IMR-90 (cell line): Measurements from ENCODE around the gene FXR2. TPM values are rescaled to one million over a fixed set of nuclear protein-coding genes. Genes with fewer than 3 reads are reported as not detected.

Source experiments
- ATAC-seq: fragments of 200-7000 bp; cut with Tn5 transposase; 2 replicates; pipeline ENCODE4 v1.9.1; 2020; ENCODE audit warnings: low read depth, mild to moderate bottlenecking, moderate library complexity
- BruUV-seq: library from RNA; stranded (reverse); fragments of 400-500 nt; replicated peaks from 2 replicates; lab custom pipeline; 2021; lab: Mats Ljungman, UMichigan
- CTCF ChIA-PET: fragments of 300-600 bp; formaldehyde crosslinking; extraction: SDS; loops from one replicate; lab custom pipeline; 2021; ENCODE audit warnings: antibody characterized with exemption; lab: Yijun Ruan, JAX
- POLR2A ChIA-PET: fragments of 300-600 bp; sonication (Branson Sonifier 250); formaldehyde crosslinking; loops from one replicate; lab custom pipeline; 2022; ENCODE audit warnings: antibody characterized with exemption; ENCODE audit not compliant: unreplicated experiment; lab: Charles Lee
- DNase-seq: peaks from one replicate; pipeline ENCODE4 v3.0.0; 2013
- H2AFZ ChIP-seq: replicated peaks from 2 replicates; pipeline ENCODE3; 2013; ENCODE audit warnings: low read length, mild to moderate bottlenecking; ENCODE audit not compliant: poor library complexity
- H2AK5ac ChIP-seq: 2 replicates; pipeline ENCODE4 v1.6.1; 2013; ENCODE audit warnings: low read depth, low read length, inconsistent platforms
- H2AK9ac ChIP-seq: replicated peaks from 2 replicates; pipeline ENCODE3; 2013; ENCODE audit warnings: mild to moderate bottlenecking, low read depth, low read length, moderate library complexity; ENCODE audit not compliant: poor library complexity
- H2BK120ac ChIP-seq: 2 replicates; pipeline ENCODE4 v1.6.1; 2013; ENCODE audit warnings: low read depth, low read length, inconsistent platforms
- H2BK15ac ChIP-seq: 3 replicates; pipeline ENCODE4 v1.6.1; 2013; ENCODE audit warnings: low read depth, low read length, inconsistent platforms
- H2BK20ac ChIP-seq: 2 replicates; pipeline ENCODE4 v1.6.1; 2013; ENCODE audit warnings: low read depth, mild to moderate bottlenecking, inconsistent platforms, low read length, moderate library complexity
- H2BK5ac ChIP-seq: 2 replicates; pipeline ENCODE4 v1.6.1; 2013; ENCODE audit warnings: mild to moderate bottlenecking, low read depth, low read length, inconsistent platforms; ENCODE audit not compliant: poor library complexity, severe bottlenecking
- H3K14ac ChIP-seq: replicated peaks from 2 replicates; pipeline ENCODE4 v1.6.1; 2013; ENCODE audit warnings: low read depth, low read length, inconsistent platforms
- H3K18ac ChIP-seq: 2 replicates; pipeline ENCODE4 v1.6.1; 2013; ENCODE audit warnings: low read depth, low read length, control low read depth
- H3K23ac ChIP-seq: 2 replicates; pipeline ENCODE4 v1.6.1; 2013; ENCODE audit warnings: low read depth, low read length, inconsistent platforms
- H3K27ac ChIP-seq: 2 replicates; pipeline ENCODE4 v1.5.1; 2013; ENCODE audit warnings: mild to moderate bottlenecking, control low read depth, low read length; ENCODE audit not compliant: insufficient read depth
- H3K27me3 ChIP-seq: 2 replicates; pipeline ENCODE4 v1.6.1; 2013; ENCODE audit warnings: low read length; ENCODE audit not compliant: control insufficient read depth, insufficient read depth
- H3K36me3 ChIP-seq: 2 replicates; pipeline ENCODE4 v1.6.1; 2013; ENCODE audit warnings: low read length, mixed read lengths; ENCODE audit not compliant: control insufficient read depth, insufficient read depth
- H3K4ac ChIP-seq: 2 replicates; pipeline ENCODE4 v1.6.1; 2013; ENCODE audit warnings: low read depth, low read length, inconsistent platforms
- H3K4me1 ChIP-seq: 2 replicates; pipeline ENCODE4 v1.6.1; 2013; ENCODE audit warnings: low read length, mixed read lengths; ENCODE audit not compliant: control insufficient read depth, insufficient read depth
- H3K4me2 ChIP-seq: 2 replicates; pipeline ENCODE4 v1.6.1; 2013; ENCODE audit warnings: low read depth, mild to moderate bottlenecking, control low read depth, low read length, moderate library complexity
- H3K4me3 ChIP-seq: 2 replicates; pipeline ENCODE4 v1.5.1; 2013; ENCODE audit warnings: low read depth, mild to moderate bottlenecking, control low read depth, low read length, moderate library complexity; ENCODE audit not compliant: insufficient read depth
- H3K56ac ChIP-seq: 2 replicates; pipeline ENCODE4 v1.6.1; 2013; ENCODE audit warnings: low read length, inconsistent platforms; ENCODE audit not compliant: insufficient read depth; ENCODE audit errors: extremely low read depth
- H3K79me1 ChIP-seq, 2 experiments: 2 replicates each; pipeline ENCODE4 v1.6.1; 2013; ENCODE audit warnings: low read length in 2 of 2, inconsistent platforms in 1 of 2, low read depth in 1 of 2
- H3K9ac ChIP-seq: 2 replicates; pipeline ENCODE4 v1.6.1; 2013; ENCODE audit warnings: low read depth, low read length, control low read depth
- H3K9me1 ChIP-seq: 2 replicates; pipeline ENCODE4 v1.6.1; 2013; ENCODE audit warnings: low read length, inconsistent platforms; ENCODE audit not compliant: insufficient read depth
- H3K9me3 ChIP-seq: 2 replicates; pipeline ENCODE4 v1.6.1; 2013; ENCODE audit warnings: low read length; ENCODE audit not compliant: control insufficient read depth, insufficient read depth
- H4K20me1 ChIP-seq: 2 replicates; pipeline ENCODE4 v1.6.1; 2013; ENCODE audit warnings: low read length, inconsistent platforms; ENCODE audit not compliant: insufficient read depth
- H4K5ac ChIP-seq: 2 replicates; pipeline ENCODE4 v1.6.1; 2013; ENCODE audit warnings: mild to moderate bottlenecking, low read depth, low read length, control low read depth
- H4K8ac ChIP-seq, 2 experiments: 2 replicates each; pipeline ENCODE4 v1.6.1; 2013; ENCODE audit warnings: low read depth in 2 of 2, low read length in 2 of 2, control low read depth in 1 of 2, inconsistent platforms in 1 of 2
- H4K91ac ChIP-seq: 2 replicates; pipeline ENCODE4 v1.6.1; 2013; ENCODE audit warnings: low read depth, low read length, inconsistent platforms; ENCODE audit not compliant: insufficient read depth
- CEBPB ChIP-seq: IDR thresholded peaks from 2 replicates; pipeline ENCODE4 v1.6.1; 2012; ENCODE audit warnings: low read depth, low read length, improper control_type of control experiment
- CHD1 ChIP-seq: IDR thresholded peaks from 2 replicates; pipeline ENCODE4 v1.6.1; 2012; ENCODE audit warnings: low read depth, low read length, improper control_type of control experiment
- ELK1 ChIP-seq: fragments of 150-350 bp; IDR thresholded peaks from 2 replicates; pipeline ENCODE4 v1.6.1; 2016; ENCODE audit warnings: low read depth, mild to moderate bottlenecking, low read length, moderate library complexity, borderline replicate concordance
- MAFK ChIP-seq: IDR thresholded peaks from 2 replicates; pipeline ENCODE4 v1.6.1; 2012; ENCODE audit warnings: low read depth, low read length, improper control_type of control experiment
- MAZ ChIP-seq: IDR thresholded peaks from 2 replicates; pipeline ENCODE4 v1.6.1; 2012; ENCODE audit warnings: low read depth, mild to moderate bottlenecking, low read length, improper control_type of control experiment, moderate library complexity, borderline replicate concordance
- NFE2L2 ChIP-seq: fragments of 150-350 bp; IDR thresholded peaks from 2 replicates; pipeline ENCODE4 v1.6.1; 2016; ENCODE audit warnings: low read depth, mild to moderate bottlenecking, low read length
- RCOR1 ChIP-seq: IDR thresholded peaks from 2 replicates; pipeline ENCODE4 v1.6.1; 2012; ENCODE audit warnings: mild to moderate bottlenecking, low read length, improper control_type of control experiment; ENCODE audit not compliant: insufficient replicate concordance
- SMC3 ChIP-seq: fragments of 150-350 bp; IDR thresholded peaks from 2 replicates; pipeline ENCODE4 v1.6.1; 2016; ENCODE audit warnings: low read depth, mild to moderate bottlenecking, antibody characterized with exemption, low read length, moderate library complexity
- USF2 ChIP-seq: fragments of 150-350 bp; IDR thresholded peaks from 2 replicates; pipeline ENCODE4 v1.6.1; 2017; ENCODE audit warnings: mild to moderate bottlenecking, antibody characterized with exemption, low read length, low read depth
- WGBS, 2 experiments: methylation state at CpG; one replicate each; pipeline versions ENCODE4 v1.1.5 to v1.1.7; 2013; ENCODE audit warnings: missing lambda C conversion rate in 2 of 2; ENCODE audit not compliant: insufficient read length in 1 of 2; ENCODE audit errors: extremely low coverage in 2 of 2; 5-methylcytosine and 5-hydroxymethylcytosine counted together
- dilution Hi-C: fragments of 300-500 bp; cut with HindIII; formaldehyde crosslinking; loops from one replicate; pipeline ENCODE4 v1.14.3; 2018; ENCODE audit warnings: low sequenced_read_pairs; ENCODE audit not compliant: unreplicated experiment
- in situ Hi-C: fragments of 300-500 bp; cut with MboI; formaldehyde crosslinking; loops from 3 replicates; pipeline ENCODE4 v1.14.3; 2019; ENCODE audit warnings: low sequenced_read_pairs, inconsistent platforms, mixed read lengths
- intact Hi-C: fragments of 100-400 bp; cut with micrococcal nuclease; formaldehyde crosslinking; loops from 2 replicates; pipeline ENCODE4 v1.10.0; 2022
- polyA plus RNA-seq, 3 experiments: library from polyadenylated mRNA; depleted of rRNA; stranded (reverse); fragments of >200 nt; gene quantifications; 2 replicates each; pipeline ENCODE4 v1.2.3, GENCODE V29; 2012; ENCODE audit warnings: low replicate concordance in 1 of 3
- total RNA-seq: library from RNA; depleted of rRNA; stranded (reverse); fragments of >200 nt; gene quantifications from 2 replicates; pipeline ENCODE4 v1.2.3, GENCODE V29; 2012

Gene FXR2
- total and polyA plus RNA-seq, 2 of the 4 experiments (the other 2 are of a cell fraction) = 39.1 to 55.9 TPM

- Histone ChIP-seq H2BK120ac (no peak overlapping the region), H3K36me3 (peaks cover 4% of the 10 kb centered on the region; the same call in 1 of the 2 replicates), H3K9me3 (no peaks in the 10 kb centered on the region), H2AFZ (no peak overlapping the region), H3K18ac (no peak overlapping the region), H4K5ac (no peak overlapping the region), H3K4me2 (no peak overlapping the region), H3K9ac (no peak overlapping the region), H3K23ac (no peak overlapping the region), H2BK20ac (no peak overlapping the region), H2AK9ac (no peak overlapping the region), H4K91ac (no peak overlapping the region), H3K27ac (no peak overlapping the region), H2AK5ac (no peak overlapping the region), H3K4me1 (peaks cover 8% of the 10 kb centered on the region), H3K56ac (no peak overlapping the region), H2BK15ac (no peak overlapping the region), H3K27me3 (no peaks in the 10 kb centered on the region), H3K79me1 (peaks cover 0 to 10% of the 10 kb centered on the region in 2 experiments; a peak in 2 of 4 replicates), H3K4me3 (no peak overlapping the region), H4K20me1 (no peaks in the 10 kb centered on the region), H3K14ac (no peak overlapping the region), H3K9me1 (peaks cover 5% of the 10 kb centered on the region; the same call in 1 of the 2 replicates), H3K4ac (no peak overlapping the region), H2BK5ac (no peak overlapping the region), H4K8ac (no peak overlapping the region)
- in situ Hi-C loops (loop anchor here (5.0 to 10.0 kb wide), 2 partner anchors 41 to 199 kb away; partner anchors contain the start of genes KCTD11 and TMEM95), dilution Hi-C loops (no loop called here), intact Hi-C loops (no loop called here)
- no TSS peak for BruUV-seq
- TF ChIP-seq USF2 (no peak), MAFK (no peak), RCOR1 (no peak), CHD1 (no peak), MAZ (no peak), ELK1 (no peak), SMC3 (no peak), CEBPB (no peak), NFE2L2 (no peak)
- DNase-seq = no peak
- POLR2A ChIA-PET = no interaction called here
- CTCF ChIA-PET = no interaction called here
- whole genome bisulfite sequencing, 2 experiments = no CpG with 5 or more reads among the region's 1 CpG
- ATAC-seq = no peak
Measured at GRCh38 chr17:7553356-7553755, 61.3 kb downstream of the FXR2 start.
